ENCODE measurements around the gene DNAH2. TPM values are rescaled to one million over a fixed set of nuclear protein-coding genes. Genes with fewer than 3 reads are reported as not detected.

DNAH2 gene
- total RNA-seq, 2 donors from 2014 or later, result under 0.01 TPM; not detected in 1

DNA sequence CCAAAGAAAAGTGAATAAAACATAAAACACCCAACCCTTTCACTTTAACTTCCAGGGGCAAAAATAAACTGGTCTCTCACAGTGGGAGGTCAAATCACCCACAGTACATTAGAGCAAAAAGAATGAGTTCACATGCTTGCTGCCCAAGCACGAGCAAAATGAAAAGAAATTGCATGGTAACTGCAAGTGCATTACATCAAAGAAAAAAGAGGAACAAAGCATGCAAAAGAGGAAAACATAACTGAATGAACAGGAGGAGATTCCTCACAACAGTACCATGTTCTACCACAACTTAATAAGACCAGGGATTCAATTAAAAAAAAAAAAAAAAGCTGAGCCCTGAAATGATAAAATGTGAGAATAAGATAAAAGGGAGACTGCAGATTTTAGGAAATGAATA is 12.3 kb downstream of the DNAH2 start:
- TF ChIP-seq, protein P1, sequence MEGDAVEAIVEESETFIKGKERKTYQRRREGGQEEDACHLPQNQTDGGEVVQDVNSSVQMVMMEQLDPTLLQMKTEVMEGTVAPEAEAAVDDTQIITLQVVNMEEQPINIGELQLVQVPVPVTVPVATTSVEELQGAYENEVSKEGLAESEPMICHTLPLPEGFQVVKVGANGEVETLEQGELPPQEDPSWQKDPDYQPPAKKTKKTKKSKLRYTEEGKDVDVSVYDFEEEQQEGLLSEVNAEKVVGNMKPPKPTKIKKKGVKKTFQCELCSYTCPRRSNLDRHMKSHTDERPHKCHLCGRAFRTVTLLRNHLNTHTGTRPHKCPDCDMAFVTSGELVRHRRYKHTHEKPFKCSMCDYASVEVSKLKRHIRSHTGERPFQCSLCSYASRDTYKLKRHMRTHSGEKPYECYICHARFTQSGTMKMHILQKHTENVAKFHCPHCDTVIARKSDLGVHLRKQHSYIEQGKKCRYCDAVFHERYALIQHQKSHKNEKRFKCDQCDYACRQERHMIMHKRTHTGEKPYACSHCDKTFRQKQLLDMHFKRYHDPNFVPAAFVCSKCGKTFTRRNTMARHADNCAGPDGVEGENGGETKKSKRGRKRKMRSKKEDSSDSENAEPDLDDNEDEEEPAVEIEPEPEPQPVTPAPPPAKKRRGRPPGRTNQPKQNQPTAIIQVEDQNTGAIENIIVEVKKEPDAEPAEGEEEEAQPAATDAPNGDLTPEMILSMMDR (IDR thresholded peaks at IDR 0.05), result no peak
- no peak for ATAC-seq (ENCODE audit: insufficient number of reproducible peaks, low FRiP score, low read depth)

DNA sequence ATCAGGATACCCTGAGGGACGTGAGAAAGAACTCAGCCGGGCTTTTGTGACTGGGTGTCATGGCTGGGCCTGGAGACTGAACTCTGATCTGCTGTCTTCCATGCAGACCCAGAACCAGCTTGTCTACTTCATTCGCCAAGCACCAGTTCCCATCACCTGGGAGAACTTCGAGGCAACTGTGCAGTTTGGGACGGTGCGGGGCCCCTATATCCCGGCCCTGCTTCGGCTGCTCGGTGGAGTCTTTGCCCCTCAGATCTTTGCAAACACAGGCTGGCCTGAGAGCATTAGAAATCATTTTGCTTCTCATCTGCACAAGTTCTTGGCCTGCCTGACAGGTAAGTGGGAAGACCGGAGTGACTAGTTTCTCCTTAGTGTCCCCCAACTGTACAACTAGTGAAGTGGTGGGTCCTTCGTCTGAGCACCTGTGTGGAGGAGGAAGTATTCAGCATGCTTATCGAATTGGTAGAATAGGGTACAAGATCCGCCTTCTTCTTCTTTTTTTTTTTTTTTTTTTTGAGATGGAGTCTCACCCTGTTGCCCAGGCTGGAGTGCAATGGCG is 15.5 kb downstream of the DNAH2 start:
- Histone ChIP-seq H3K36me3 (no peaks in the 10 kb centered on the region), H3K4me3 (no peak overlapping the region), H3K4me1 (ENCODE audit: control insufficient read depth in 1 of 2, low read depth in 2 of 2) (no peaks in the 10 kb centered on the region), H3K9me3 (no peaks in the 10 kb centered on the region), H3K27me3 (replicated peaks; ENCODE audit: insufficient read depth) (no peaks in the 10 kb centered on the region), H3K27ac (no peak overlapping the region)
- ATAC-seq (ENCODE audit: insufficient number of reproducible peaks, low FRiP score, low read depth) (no peak), DNase-seq (ENCODE audit: low spot score) (no peak)
- TF ChIP-seq, protein P1 (IDR thresholded peaks at IDR 0.05), result no peak

More for the DNA sequence above, 12.3 kb downstream of the DNAH2 start:
- no peak overlapping the region for H3K27ac ChIP-seq
- H3K27me3 ChIP-seq (replicated peaks; ENCODE audit: insufficient read depth), result no peaks in the 10 kb centered on the region
- DNase-seq (ENCODE audit: low spot score), result no peak
- H3K9me3 ChIP-seq, result no peaks in the 10 kb centered on the region
- H3K36me3 ChIP-seq, result no peaks in the 10 kb centered on the region
- H3K4me3 ChIP-seq, result no peak overlapping the region
- H3K4me1 ChIP-seq (ENCODE audit: control insufficient read depth in 1 of 2, low read depth in 2 of 2), result no peaks in the 10 kb centered on the region

DNA sequence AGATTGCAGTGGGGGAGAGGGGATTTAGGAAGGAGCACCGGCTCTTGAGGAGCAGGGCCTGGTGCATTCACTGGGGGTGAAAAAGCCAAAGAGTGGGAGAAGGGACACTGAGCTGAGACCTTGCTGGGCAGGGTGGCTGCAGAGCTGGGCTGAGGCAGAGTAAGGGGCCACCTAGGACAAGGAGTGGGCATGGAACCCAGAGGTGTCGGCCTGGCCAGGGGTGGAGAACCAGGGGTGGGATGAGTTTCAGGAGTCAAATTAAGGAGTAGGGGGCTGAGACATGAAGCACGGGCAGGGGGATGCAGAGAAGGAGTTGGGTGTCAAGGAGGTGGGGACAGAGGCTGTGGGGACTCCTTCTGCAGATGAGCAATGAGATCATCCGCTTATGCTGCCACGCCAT is 20.1 kb downstream of the DNAH2 start:
- no peaks in the 10 kb centered on the region for H3K4me1 ChIP-seq (ENCODE audit: control insufficient read depth in 1 of 2, low read depth in 2 of 2)
- ATAC-seq (ENCODE audit: insufficient number of reproducible peaks, low FRiP score, low read depth) (no peak), DNase-seq (ENCODE audit: low spot score) (no peak)
- TF ChIP-seq, protein P1 (IDR thresholded peaks at IDR 0.05), result no peak
- no peaks in the 10 kb centered on the region for H3K27me3 ChIP-seq (replicated peaks; ENCODE audit: insufficient read depth)
- H3K4me3 ChIP-seq, result no peak overlapping the region
- H3K9me3 ChIP-seq, result no peaks in the 10 kb centered on the region
- no peak overlapping the region for H3K27ac ChIP-seq
- no peaks in the 10 kb centered on the region for H3K36me3 ChIP-seq

DNA sequence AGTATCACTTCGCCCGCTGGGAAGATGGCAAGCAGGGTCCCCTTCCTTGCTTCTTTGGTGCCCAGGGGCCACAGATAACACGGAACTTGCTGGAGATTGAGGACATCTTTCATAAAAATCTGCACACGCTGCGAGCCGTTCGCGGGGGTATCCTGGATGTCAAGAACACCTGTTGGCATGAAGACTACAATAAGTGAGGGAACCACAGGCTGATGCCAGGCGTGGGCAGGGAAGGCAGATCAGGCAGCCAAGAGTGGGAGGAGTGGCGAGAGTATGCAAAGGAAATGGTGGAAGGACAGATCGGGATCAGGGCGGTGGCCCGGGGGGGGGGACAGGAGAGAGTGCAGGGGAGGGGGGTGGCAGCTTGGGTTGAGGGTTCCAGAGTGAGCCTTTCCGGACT is 22.2 kb downstream of the DNAH2 start:
- Histone ChIP-seq H3K27ac (no peak overlapping the region), H3K4me3 (no peak overlapping the region), H3K36me3 (no peaks in the 10 kb centered on the region), H3K9me3 (no peaks in the 10 kb centered on the region), H3K27me3 (replicated peaks; ENCODE audit: insufficient read depth) (no peaks in the 10 kb centered on the region), H3K4me1 (ENCODE audit: control insufficient read depth in 1 of 2, low read depth in 2 of 2) (no peaks in the 10 kb centered on the region)
- no peak for DNase-seq (ENCODE audit: low spot score)
- no peak for ATAC-seq (ENCODE audit: insufficient number of reproducible peaks, low FRiP score, low read depth)
- TF ChIP-seq, protein P1 (IDR thresholded peaks at IDR 0.05), result no peak

DNA sequence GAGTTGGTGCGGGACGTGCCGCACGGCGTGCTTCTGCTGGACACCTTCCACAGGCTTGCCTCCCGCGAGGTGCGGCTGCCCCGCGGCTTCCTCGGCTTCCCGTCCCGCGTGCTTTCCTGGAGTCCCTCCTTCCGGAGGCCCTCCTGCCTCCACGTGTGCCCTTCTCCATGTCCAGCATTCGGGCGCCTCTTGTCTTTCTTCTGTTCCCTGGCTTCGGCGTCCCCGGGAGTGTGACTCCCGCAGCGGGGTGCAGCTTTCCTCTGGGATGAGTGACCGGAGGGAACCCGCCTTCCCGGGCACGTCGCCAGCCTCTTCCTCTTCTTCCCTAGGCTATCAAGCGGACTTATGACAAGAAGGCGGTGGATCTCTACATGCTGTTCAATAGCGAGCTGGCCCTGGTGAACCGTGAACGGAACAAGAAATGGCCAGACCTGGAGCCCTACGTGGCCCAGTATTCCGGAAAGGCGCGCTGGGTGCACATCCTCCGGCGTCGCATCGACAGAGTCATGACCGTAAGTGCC is 23.0 kb downstream of the DNAH2 start:
- no peak overlapping the region for H3K4me3 ChIP-seq
- no peak overlapping the region for H3K27ac ChIP-seq
- ATAC-seq (ENCODE audit: insufficient number of reproducible peaks, low FRiP score, low read depth) (no peak), DNase-seq (ENCODE audit: low spot score) (no peak)
- TF ChIP-seq, protein P1 (IDR thresholded peaks at IDR 0.05), result no peak
- no peaks in the 10 kb centered on the region for H3K36me3 ChIP-seq
- no peaks in the 10 kb centered on the region for H3K9me3 ChIP-seq
- no peaks in the 10 kb centered on the region for H3K4me1 ChIP-seq (ENCODE audit: control insufficient read depth in 1 of 2, low read depth in 2 of 2)
- no peaks in the 10 kb centered on the region for H3K27me3 ChIP-seq (replicated peaks; ENCODE audit: insufficient read depth)

All from thoracic aorta (tissue), 2 donors.